HG02571 (cell line): Measurements from ENCODE around the gene SNTB2.
"Not testable (repeated sequence)": the region's sequence is repeated elsewhere in the genome, so short reads cannot be mapped to it uniquely, and the experiment has no call there.

Source experiments
- ATAC-seq: cut with Tn5 transposase; IDR thresholded peaks from one replicate; pipeline ENCODE4 v1.9.1; 2021; ENCODE audit warnings: mild to moderate bottlenecking, moderate library complexity; ENCODE audit not compliant: unreplicated experiment

Gene SNTB2

GRCh38 chr16:69233124-69233523, 46.2 kb downstream of the SNTB2 start:
- ATAC-seq, result no peak

GRCh38 chr16:69234460-69234859, 47.5 kb downstream of the SNTB2 start:
- no peak for ATAC-seq

- ATAC-seq, result no peak
Measured at GRCh38 chr16:69236319-69236718, 49.4 kb downstream of the SNTB2 start.

GRCh38 chr16:69237296-69237695, 50.3 kb downstream of the SNTB2 start:
- no peak for ATAC-seq

- no peak for ATAC-seq
Measured at GRCh38 chr16:69239851-69240250, 52.9 kb downstream of the SNTB2 start.

- ATAC-seq, result no peak
Measured at GRCh38 chr16:69240331-69240730, 53.4 kb downstream of the SNTB2 start.

- ATAC-seq, result no peak
Measured at GRCh38 chr16:69241926-69242325, 55.0 kb downstream of the SNTB2 start.

- ATAC-seq, result no peak
Measured at GRCh38 chr16:69243479-69243878, 56.5 kb downstream of the SNTB2 start.

GRCh38 chr16:69244336-69244735, 57.4 kb downstream of the SNTB2 start:
- ATAC-seq, result no peak

- ATAC-seq, result no peak
Measured at GRCh38 chr16:69250081-69250480, 63.1 kb downstream of the SNTB2 start.

- no peak for ATAC-seq
Measured at GRCh38 chr16:69253870-69254341, 66.9 kb downstream of the SNTB2 start.

GRCh38 chr16:69259428-69259764, 72.4 kb downstream of the SNTB2 start:
- ATAC-seq, result not testable (repeated sequence)

GRCh38 chr16:69260019-69260418, 73.1 kb downstream of the SNTB2 start:
- ATAC-seq, result no peak

- no peak for ATAC-seq
Measured at GRCh38 chr16:69260506-69260905, 73.5 kb downstream of the SNTB2 start.

- no peak for ATAC-seq
Measured at GRCh38 chr16:69266334-69267063, 79.5 kb downstream of the SNTB2 start.

- no peak for ATAC-seq
Measured at GRCh38 chr16:69267633-69268032, 80.7 kb downstream of the SNTB2 start.

- ATAC-seq, result no peak
Measured at GRCh38 chr16:69270395-69270794, 83.4 kb downstream of the SNTB2 start.

- ATAC-seq, result no peak
Measured at GRCh38 chr16:69270831-69271230, 83.9 kb downstream of the SNTB2 start.

GRCh38 chr16:69273009-69273408, 86.0 kb downstream of the SNTB2 start:
- no peak for ATAC-seq

- no peak for ATAC-seq
Measured at GRCh38 chr16:69274699-69275235, 87.8 kb downstream of the SNTB2 start.

- ATAC-seq, result no peak
Measured at GRCh38 chr16:69276148-69277115, 89.5 kb downstream of the SNTB2 start.

GRCh38 chr16:69277413-69277812, 90.4 kb downstream of the SNTB2 start:
- no peak for ATAC-seq
